Panc1 (cell line): ENCODE data around the gene CCN5. TPM values are rescaled to one million over a fixed set of nuclear protein-coding genes. Genes with fewer than 3 reads are reported as not detected.

Experiments used
- ATAC-seq: fragments of 200-7000 bp; cut with Tn5 transposase; 2 replicates; pipeline ENCODE4 v1.9.1; 2020; ENCODE audit warnings: mild to moderate bottlenecking, moderate library complexity
- BruUV-seq: library from RNA; stranded (reverse); fragments of 400-500 nt; replicated peaks from 2 replicates; lab custom pipeline; 2021; lab: Mats Ljungman, UMichigan
- CTCF ChIA-PET: fragments of 300-600 bp; sonication (Branson Sonifier 250); formaldehyde crosslinking; loops from one replicate; lab custom pipeline; 2022; ENCODE audit warnings: antibody characterized with exemption; lab: Charles Lee
- POLR2A ChIA-PET: fragments of 300-600 bp; sonication (Branson Sonifier 250); formaldehyde crosslinking; loops from one replicate; lab custom pipeline; 2022; ENCODE audit warnings: antibody characterized with exemption; lab: Charles Lee
- DNase-seq: peaks from one replicate; pipeline ENCODE4 v3.0.0-alpha.2; 2010; ENCODE audit warnings: low read depth, low spot score
- H3K27ac ChIP-seq: 2 replicates; pipeline ENCODE4 v1.5.1; 2011; ENCODE audit warnings: mild to moderate bottlenecking, low read length, inconsistent platforms
- H3K27me3 ChIP-seq: fragments of 200-500 bp; sonication (Bioruptor generic); 2 replicates; pipeline ENCODE4 v1.6.0; 2014; ENCODE audit warnings: low read length, inconsistent platforms; ENCODE audit not compliant: control insufficient read depth, insufficient read depth
- H3K36me3 ChIP-seq: fragments of 200-500 bp; sonication (Bioruptor generic); 2 replicates; pipeline ENCODE4 v1.5.1; 2014; ENCODE audit warnings: inconsistent platforms, mild to moderate bottlenecking, low read length, moderate library complexity; ENCODE audit not compliant: control insufficient read depth, insufficient read depth
- H3K4me1 ChIP-seq: 2 replicates; pipeline ENCODE4 v1.5.1; 2011; ENCODE audit warnings: inconsistent platforms, mild to moderate bottlenecking, low read length, moderate library complexity; ENCODE audit not compliant: control insufficient read depth, insufficient read depth
- H3K4me3 ChIP-seq, 2 experiments: 2 replicates each; pipeline ENCODE4 v1.5.1; 2011 to 2012; ENCODE audit warnings: low read depth in 2 of 2, low read length in 2 of 2, mild to moderate bottlenecking in 2 of 2, inconsistent platforms in 1 of 2, moderate library complexity in 1 of 2
- H3K9me3 ChIP-seq: fragments of 200-500 bp; sonication (Bioruptor generic); 2 replicates; pipeline ENCODE4 v1.5.1; 2014; ENCODE audit warnings: low read depth, mild to moderate bottlenecking, inconsistent platforms, low read length, moderate library complexity; ENCODE audit not compliant: control insufficient read depth, insufficient read depth
- CTCF ChIP-seq: fragments of 450-650 bp; IDR thresholded peaks from 2 replicates; pipeline ENCODE4 v1.5.1; 2017; ENCODE audit warnings: mild to moderate bottlenecking
- POLR2AphosphoS5 ChIP-seq: IDR thresholded peaks from 2 replicates; pipeline ENCODE4 v1.6.1; 2012; ENCODE audit warnings: mild to moderate bottlenecking, low read depth, low read length, moderate library complexity
- SIN3A ChIP-seq: IDR thresholded peaks from 2 replicates; pipeline ENCODE4 v1.6.1; 2012; ENCODE audit warnings: low read depth, mild to moderate bottlenecking, low read length, moderate library complexity, borderline replicate concordance; ENCODE audit not compliant: insufficient read depth
- TCF7L2 ChIP-seq: IDR thresholded peaks from 2 replicates; pipeline ENCODE4 v1.6.1; 2011; ENCODE audit warnings: mild to moderate bottlenecking, low read depth, low read length, inconsistent platforms
- in situ Hi-C: cut with HindIII; loops from 2 replicates; pipeline ENCODE4 v1.10.0; 2016; ENCODE audit warnings: low sequenced_read_pairs, low pct_unique_long_range_greater_than_20kb
- intact Hi-C: fragments of 100-400 bp; cut with micrococcal nuclease; formaldehyde crosslinking; loops from one replicate; pipeline ENCODE4 v1.10.0; 2022; ENCODE audit not compliant: unreplicated experiment
- total RNA-seq: library from RNA; stranded (reverse); gene quantifications from one replicate; pipeline ENCODE4 v1.2.1, GENCODE V29; 2021; ENCODE audit not compliant: unreplicated experiment
- TF ChIP-seq, protein P1 (sequence below), 2 experiments: IDR thresholded peaks; 2 replicates each; pipeline ENCODE4 v1.6.1; 2011 to 2012; ENCODE audit warnings: low read depth in 2 of 2, control low read depth in 1 of 2, low read length in 1 of 2, mild to moderate bottlenecking in 1 of 2, moderate library complexity in 1 of 2; ENCODE audit not compliant: insufficient read depth in 1 of 2

CCN5 gene
- total RNA-seq, 1 experiment from 2014 or later = 15.2 TPM

GRCh38 chr20:44756011-44756688 lies 41.0 kb downstream of the CCN5 start:
- H3K9me3 ChIP-seq = no peaks in the 10 kb centered on the region
- no peaks in the 10 kb centered on the region for H3K4me1 ChIP-seq
- no peaks in the 10 kb centered on the region for H3K36me3 ChIP-seq
- intact Hi-C loops = no loop called here
- DNase-seq (no peak), ATAC-seq (no peak)
- ChIA-PET CTCF (no interaction called here), POLR2A (interaction anchor here (0.6 kb wide), 1 partner anchor 21 kb away, joined by 3 read pairs; no protein-coding TSS in a partner anchor)
- no TSS peak for BruUV-seq
- H3K27me3 ChIP-seq = no peaks in the 10 kb centered on the region
- H3K27ac ChIP-seq = no peak overlapping the region
- in situ Hi-C loops = no loop called here
- H3K4me3 ChIP-seq = no peak overlapping the region
- no peak for TF ChIP-seq TCF7L2

GRCh38 chr20:44756956-44757355 lies 41.8 kb downstream of the CCN5 start:
- Histone ChIP-seq H3K36me3 (no peaks in the 10 kb centered on the region), H3K27me3 (no peaks in the 10 kb centered on the region), H3K9me3 (no peaks in the 10 kb centered on the region), H3K4me3 (no peak overlapping the region), H3K27ac (no peak overlapping the region), H3K4me1 (no peaks in the 10 kb centered on the region)
- DNase-seq (no peak), ATAC-seq (no peak)
- TF ChIP-seq POLR2AphosphoS5 (no peak), SIN3A (no peak), CTCF (no peak), TCF7L2 (no peak)
- TF ChIP-seq, protein P1, sequence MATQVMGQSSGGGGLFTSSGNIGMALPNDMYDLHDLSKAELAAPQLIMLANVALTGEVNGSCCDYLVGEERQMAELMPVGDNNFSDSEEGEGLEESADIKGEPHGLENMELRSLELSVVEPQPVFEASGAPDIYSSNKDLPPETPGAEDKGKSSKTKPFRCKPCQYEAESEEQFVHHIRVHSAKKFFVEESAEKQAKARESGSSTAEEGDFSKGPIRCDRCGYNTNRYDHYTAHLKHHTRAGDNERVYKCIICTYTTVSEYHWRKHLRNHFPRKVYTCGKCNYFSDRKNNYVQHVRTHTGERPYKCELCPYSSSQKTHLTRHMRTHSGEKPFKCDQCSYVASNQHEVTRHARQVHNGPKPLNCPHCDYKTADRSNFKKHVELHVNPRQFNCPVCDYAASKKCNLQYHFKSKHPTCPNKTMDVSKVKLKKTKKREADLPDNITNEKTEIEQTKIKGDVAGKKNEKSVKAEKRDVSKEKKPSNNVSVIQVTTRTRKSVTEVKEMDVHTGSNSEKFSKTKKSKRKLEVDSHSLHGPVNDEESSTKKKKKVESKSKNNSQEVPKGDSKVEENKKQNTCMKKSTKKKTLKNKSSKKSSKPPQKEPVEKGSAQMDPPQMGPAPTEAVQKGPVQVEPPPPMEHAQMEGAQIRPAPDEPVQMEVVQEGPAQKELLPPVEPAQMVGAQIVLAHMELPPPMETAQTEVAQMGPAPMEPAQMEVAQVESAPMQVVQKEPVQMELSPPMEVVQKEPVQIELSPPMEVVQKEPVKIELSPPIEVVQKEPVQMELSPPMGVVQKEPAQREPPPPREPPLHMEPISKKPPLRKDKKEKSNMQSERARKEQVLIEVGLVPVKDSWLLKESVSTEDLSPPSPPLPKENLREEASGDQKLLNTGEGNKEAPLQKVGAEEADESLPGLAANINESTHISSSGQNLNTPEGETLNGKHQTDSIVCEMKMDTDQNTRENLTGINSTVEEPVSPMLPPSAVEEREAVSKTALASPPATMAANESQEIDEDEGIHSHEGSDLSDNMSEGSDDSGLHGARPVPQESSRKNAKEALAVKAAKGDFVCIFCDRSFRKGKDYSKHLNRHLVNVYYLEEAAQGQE (IDR thresholded peaks at IDR 0.05; ENCODE audit: insufficient read depth in 1 of 2, low read depth in 2 of 2, low read length in 1 of 2) = no peak
- POLR2A ChIA-PET = no interaction called here
- no TSS peak for BruUV-seq
- intact Hi-C loops = no loop called here
- CTCF ChIA-PET = no interaction called here
- in situ Hi-C loops = no loop called here
